H9 (cell line): ENCODE results near the gene KRTAP1-5. TPM values are rescaled to one million over a fixed set of nuclear protein-coding genes. Genes with fewer than 3 reads are reported as not detected.

Experiments
- DNase-seq: peaks from one replicate; pipeline ENCODE4 v3.0.0-alpha.2; 2017
- H2AFZ ChIP-seq: one replicate; pipeline ENCODE4 v1.6.1; 2013; ENCODE audit warnings: mild to moderate bottlenecking, low read length, control low read depth, moderate library complexity
- H2AK5ac ChIP-seq: 2 replicates; pipeline ENCODE4 v1.6.1; 2013; ENCODE audit warnings: low read length, control low read depth, mixed read lengths; ENCODE audit not compliant: insufficient read length
- H2BK120ac ChIP-seq: one replicate; pipeline ENCODE4 v1.6.1; 2013; ENCODE audit warnings: low read depth, mild to moderate bottlenecking, low read length, control low read depth, inconsistent platforms; ENCODE audit not compliant: poor library complexity, severe bottlenecking
- H2BK12ac ChIP-seq: 2 replicates; pipeline ENCODE4 v1.6.1; 2013; ENCODE audit warnings: low read length, control low read depth, mixed read lengths, low read depth; ENCODE audit not compliant: insufficient read length
- H2BK15ac ChIP-seq: 2 replicates; pipeline ENCODE4 v1.6.1; 2013; ENCODE audit warnings: low read depth, low read length, control low read depth
- H2BK20ac ChIP-seq: one replicate; pipeline ENCODE4 v1.6.1; 2013; ENCODE audit warnings: low read depth, mild to moderate bottlenecking, low read length, control low read depth, inconsistent platforms; ENCODE audit not compliant: poor library complexity, severe bottlenecking
- H2BK5ac ChIP-seq: 2 replicates; pipeline ENCODE4 v1.6.1; 2013; ENCODE audit warnings: low read length, control low read depth, mixed read lengths; ENCODE audit not compliant: insufficient read length
- H3K14ac ChIP-seq: 2 replicates; pipeline ENCODE4 v1.6.1; 2013; ENCODE audit warnings: low read length, control low read depth; ENCODE audit not compliant: insufficient read depth
- H3K18ac ChIP-seq: 2 replicates; pipeline ENCODE4 v1.6.1; 2013; ENCODE audit warnings: low read depth, mild to moderate bottlenecking, mixed read lengths, low read length, control low read depth; ENCODE audit not compliant: insufficient read length
- H3K23ac ChIP-seq: 2 replicates; pipeline ENCODE4 v1.6.1; 2013; ENCODE audit warnings: low read length, control low read depth, mixed read lengths, low read depth; ENCODE audit not compliant: insufficient read length
- H3K23me2 ChIP-seq: 2 replicates; pipeline ENCODE4 v1.6.1; 2013; ENCODE audit warnings: low read depth, mild to moderate bottlenecking, mixed read lengths, low read length, control low read depth; ENCODE audit not compliant: insufficient read length, poor library complexity, severe bottlenecking
- H3K27ac ChIP-seq: 2 replicates; pipeline ENCODE4 v1.5.1; 2013; ENCODE audit warnings: low read length, control low read depth, mixed read lengths, low read depth; ENCODE audit not compliant: insufficient read length
- H3K27me3 ChIP-seq: 2 replicates; pipeline ENCODE4 v1.6.1; 2013; ENCODE audit warnings: low read length, control low read depth, inconsistent platforms; ENCODE audit not compliant: insufficient read depth
- H3K4ac ChIP-seq: 2 replicates; pipeline ENCODE4 v1.6.1; 2013; ENCODE audit warnings: low read depth, mild to moderate bottlenecking, control low read depth, inconsistent platforms, low read length, moderate library complexity
- H3K4me1 ChIP-seq: 2 replicates; pipeline ENCODE4 v1.6.1; 2013; ENCODE audit warnings: low read length, control low read depth, inconsistent platforms; ENCODE audit not compliant: insufficient read depth
- H3K4me2 ChIP-seq: 2 replicates; pipeline ENCODE4 v1.6.1; 2013; ENCODE audit warnings: low read length, control low read depth, mixed read lengths; ENCODE audit not compliant: insufficient read length, insufficient read depth
- H3K56ac ChIP-seq: 2 replicates; pipeline ENCODE4 v1.6.1; 2013; ENCODE audit warnings: low read depth, mild to moderate bottlenecking, mixed read lengths, low read length, control low read depth; ENCODE audit not compliant: insufficient read length
- H3K79me1 ChIP-seq: 2 replicates; pipeline ENCODE4 v1.6.1; 2013; ENCODE audit warnings: low read depth, mild to moderate bottlenecking, moderate library complexity, low read length, control low read depth, inconsistent platforms; ENCODE audit not compliant: insufficient read depth, poor library complexity, severe bottlenecking
- H3K79me2 ChIP-seq: 2 replicates; pipeline ENCODE4 v1.6.1; 2013; ENCODE audit warnings: low read length, control low read depth, inconsistent platforms; ENCODE audit not compliant: insufficient read depth
- H3K9ac ChIP-seq: 2 replicates; pipeline ENCODE4 v1.6.1; 2013; ENCODE audit warnings: low read length, control low read depth, mixed read lengths; ENCODE audit not compliant: insufficient read length; ENCODE audit errors: extremely low read depth
- H3K9me3 ChIP-seq: one replicate; pipeline ENCODE4 v1.6.1; 2013; ENCODE audit warnings: low read depth, low read length, inconsistent platforms; ENCODE audit not compliant: control insufficient read depth
- H3T11ph ChIP-seq: one replicate; pipeline ENCODE4 v1.6.1; 2013; ENCODE audit warnings: mild to moderate bottlenecking, low read length, control low read depth, inconsistent platforms
- H4K20me1 ChIP-seq: one replicate; pipeline ENCODE4 v1.6.1; 2013; ENCODE audit not compliant: control insufficient read depth, insufficient read length, insufficient read depth
- H4K5ac ChIP-seq: 2 replicates; pipeline ENCODE4 v1.6.1; 2013; ENCODE audit warnings: low read depth, mild to moderate bottlenecking, mixed read lengths, low read length, control low read depth; ENCODE audit not compliant: insufficient read length
- H4K8ac ChIP-seq: replicated peaks from 2 replicates; pipeline ENCODE4 v1.6.1; 2013; ENCODE audit warnings: low read length, control low read depth, mixed read lengths, low read depth; ENCODE audit not compliant: insufficient read length
- H4K91ac ChIP-seq: 2 replicates; pipeline ENCODE4 v1.6.1; 2013; ENCODE audit warnings: low read depth, mild to moderate bottlenecking, moderate library complexity, mixed read lengths, low read length, control low read depth; ENCODE audit not compliant: insufficient read length
- H3K27ac Mint-ChIP-seq, 3 experiments: 2 replicates in 2 of 3; 3 replicates in 1 of 3; pipeline ENCODE4 v1.8.0; 2020 to 2021; ENCODE audit warnings: mixed read lengths in 3 of 3, mild to moderate bottlenecking in 1 of 3, moderate library complexity in 1 of 3
- H3K27me3 Mint-ChIP-seq: 2 replicates; pipeline ENCODE4 v1.8.0; 2021; ENCODE audit warnings: low read depth, mild to moderate bottlenecking, moderate library complexity, mixed read lengths
- H3K36me3 Mint-ChIP-seq, 3 experiments: 2 replicates in 2 of 3; 3 replicates in 1 of 3; pipeline ENCODE4 v1.8.0; 2020 to 2021; ENCODE audit warnings: low read depth in 3 of 3, mixed read lengths in 3 of 3; ENCODE audit not compliant: insufficient read depth in 1 of 3
- H3K4me1 Mint-ChIP-seq, 2 experiments: 2 replicates each; pipeline ENCODE4 v1.8.0; 2020; ENCODE audit warnings: mixed read lengths in 2 of 2
- H3K4me3 Mint-ChIP-seq, 2 experiments: 2 replicates in 1 of 2; 3 replicates in 1 of 2; pipeline ENCODE4 v1.8.0; 2020 to 2021; ENCODE audit warnings: mild to moderate bottlenecking in 2 of 2, mixed read lengths in 2 of 2, moderate library complexity in 1 of 2
- H3K9me3 Mint-ChIP-seq, 2 experiments: 2 replicates in 1 of 2; 3 replicates in 1 of 2; pipeline ENCODE4 v1.8.0; 2020; ENCODE audit warnings: mild to moderate bottlenecking in 2 of 2, mixed read lengths in 2 of 2, moderate library complexity in 1 of 2
- CTCF ChIP-seq: fragments of 200-600 bp; sonication (generic); conservative IDR thresholded peaks from 3 replicates; pipeline ENCODE4 v1.8.0; 2021; ENCODE audit warnings: antibody characterized with exemption, mild to moderate bottlenecking
- WGBS: extraction: QIAGEN DNeasy Blood & Tissue Kit; methylation state at CpG from one replicate; pipeline ENCODE4 v1.1.7; 2013; ENCODE audit warnings: missing lambda C conversion rate, low lambda C conversion rate, mixed read lengths; ENCODE audit not compliant: insufficient read length; ENCODE audit errors: extremely low coverage; 5-methylcytosine and 5-hydroxymethylcytosine counted together
- total RNA-seq: library from RNA; stranded (reverse); gene quantifications from 2 replicates; pipeline ENCODE4 v1.2.1, GENCODE V29; 2021

Gene KRTAP1-5
- total RNA-seq, 1 experiment from 2014 or later, result not detected

DNA sequence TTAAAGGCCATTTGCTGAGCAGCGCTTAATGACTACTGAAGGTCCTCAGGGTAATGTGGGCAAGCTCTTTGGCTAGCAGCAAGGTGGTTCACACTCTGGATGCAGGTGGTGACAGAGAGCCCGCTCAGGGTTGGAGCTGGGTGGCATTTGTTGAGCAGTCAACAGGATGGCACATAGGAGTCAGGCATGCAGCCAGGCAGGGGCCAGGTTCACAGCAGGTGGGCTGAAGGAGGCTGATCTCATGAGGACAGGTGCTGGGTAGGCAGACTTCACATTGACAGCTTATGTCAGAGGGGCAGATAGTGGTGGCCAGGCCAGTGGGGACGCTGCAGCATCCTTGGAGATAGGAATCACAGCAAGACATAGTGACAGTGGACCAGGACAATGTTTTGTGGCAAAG, 22.6 kb downstream of the KRTAP1-5 start:
- Mint-ChIP-seq H3K9me3 (no peaks in the 10 kb centered on the region), H3K36me3 (no peaks in the 10 kb centered on the region), H3K4me3 (no peak overlapping the region), H3K4me1 (peaks cover 14 to 17% of the 10 kb centered on the region in 2 experiments), H3K27me3 (no peaks in the 10 kb centered on the region), H3K27ac (0 out of 7 replicates have a peak overlapping the region, but pooled peaks of 1 of the 3 experiments have one; percentile 45)
- no peak overlapping the region for H4K5ac ChIP-seq
- H3K79me2 ChIP-seq, result no peaks in the 10 kb centered on the region
- H3K27me3 ChIP-seq, result no peaks in the 10 kb centered on the region
- H3T11ph ChIP-seq, result no peak overlapping the region
- no peak overlapping the region for H3K14ac ChIP-seq
- WGBS, result no CpG with 5 or more reads among the region's 3 CpGs
- no peak overlapping the region for H2BK120ac ChIP-seq
- no peak overlapping the region for H3K4ac ChIP-seq
- no peak overlapping the region for H2BK20ac ChIP-seq
- H3K4me1 ChIP-seq, result peaks cover 3% of the 10 kb centered on the region; the same call in 1 of the 2 replicates
- H3K9me3 ChIP-seq, result no peaks in the 10 kb centered on the region
- no peak overlapping the region for H2BK15ac ChIP-seq
- no peaks in the 10 kb centered on the region for H3K23me2 ChIP-seq
- no peak overlapping the region for H3K18ac ChIP-seq
- H4K8ac ChIP-seq, result no peak overlapping the region
- TF ChIP-seq CTCF, result no peak
- H3K79me1 ChIP-seq, result no peaks in the 10 kb centered on the region
- H3K9ac ChIP-seq, result no peak overlapping the region
- H3K4me2 ChIP-seq, result no peak overlapping the region
- H3K56ac ChIP-seq, result no peak overlapping the region
- no peak overlapping the region for H3K27ac ChIP-seq
- no peaks in the 10 kb centered on the region for H4K20me1 ChIP-seq
- no peak overlapping the region for H3K23ac ChIP-seq
- H2BK5ac ChIP-seq, result no peak overlapping the region
- H2AK5ac ChIP-seq, result no peak overlapping the region
- no peak for DNase-seq
- H4K91ac ChIP-seq, result no peak overlapping the region
- H2BK12ac ChIP-seq, result no peak overlapping the region
- H2AFZ ChIP-seq, result no peak overlapping the region
